Stimulated activated CD8-positive, alpha-beta memory T cell treated with anti-CD3 and anti-CD28 coated beads, Interleukin-15, amount 100 ng/mL, for 48 hours (primary cell): Measurements from ENCODE around the gene TYW3.
"Not testable (repeated sequence)": the region's sequence is repeated elsewhere in the genome, so short reads cannot be mapped to it uniquely, and the experiment has no call there.

Experiments
- DNase-seq, 2 donors: peaks; one replicate each; pipeline ENCODE4 v3.0.0-alpha.2; 2020; ENCODE audit warnings: low read depth in 2 of 2

The TYW3 gene

DNA sequence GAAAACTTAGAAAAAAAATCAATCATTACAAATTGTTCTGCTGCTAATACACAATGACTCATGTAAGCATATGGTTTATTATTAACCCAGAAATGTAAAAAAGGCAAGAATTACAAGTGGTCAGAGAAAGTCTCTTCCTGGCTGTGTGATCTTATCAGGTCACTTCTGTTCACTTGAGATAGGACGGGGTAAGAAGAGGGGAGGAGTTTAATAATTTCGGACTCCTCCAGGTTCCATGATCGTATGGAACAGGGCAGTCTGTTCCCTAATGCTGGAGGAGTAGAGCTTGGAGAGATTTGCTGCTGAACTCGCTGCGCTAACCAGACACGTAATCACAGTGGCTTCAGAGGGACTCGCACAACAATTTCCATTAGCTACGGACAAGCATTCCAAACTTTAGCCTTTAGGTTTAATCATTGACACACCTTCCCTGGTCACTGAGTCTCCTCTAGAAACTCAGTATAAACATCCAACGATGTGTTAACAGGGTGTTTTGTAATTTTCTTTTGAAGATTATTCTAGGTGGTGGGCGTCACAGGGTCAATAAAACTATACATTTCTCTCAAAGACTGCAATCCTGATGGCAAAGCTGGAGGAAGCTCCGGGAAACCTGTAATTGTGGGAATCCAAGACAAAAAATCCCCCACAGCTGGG lies 1.4 kb upstream of the TYW3 start:
- no peak for DNase-seq

DNA sequence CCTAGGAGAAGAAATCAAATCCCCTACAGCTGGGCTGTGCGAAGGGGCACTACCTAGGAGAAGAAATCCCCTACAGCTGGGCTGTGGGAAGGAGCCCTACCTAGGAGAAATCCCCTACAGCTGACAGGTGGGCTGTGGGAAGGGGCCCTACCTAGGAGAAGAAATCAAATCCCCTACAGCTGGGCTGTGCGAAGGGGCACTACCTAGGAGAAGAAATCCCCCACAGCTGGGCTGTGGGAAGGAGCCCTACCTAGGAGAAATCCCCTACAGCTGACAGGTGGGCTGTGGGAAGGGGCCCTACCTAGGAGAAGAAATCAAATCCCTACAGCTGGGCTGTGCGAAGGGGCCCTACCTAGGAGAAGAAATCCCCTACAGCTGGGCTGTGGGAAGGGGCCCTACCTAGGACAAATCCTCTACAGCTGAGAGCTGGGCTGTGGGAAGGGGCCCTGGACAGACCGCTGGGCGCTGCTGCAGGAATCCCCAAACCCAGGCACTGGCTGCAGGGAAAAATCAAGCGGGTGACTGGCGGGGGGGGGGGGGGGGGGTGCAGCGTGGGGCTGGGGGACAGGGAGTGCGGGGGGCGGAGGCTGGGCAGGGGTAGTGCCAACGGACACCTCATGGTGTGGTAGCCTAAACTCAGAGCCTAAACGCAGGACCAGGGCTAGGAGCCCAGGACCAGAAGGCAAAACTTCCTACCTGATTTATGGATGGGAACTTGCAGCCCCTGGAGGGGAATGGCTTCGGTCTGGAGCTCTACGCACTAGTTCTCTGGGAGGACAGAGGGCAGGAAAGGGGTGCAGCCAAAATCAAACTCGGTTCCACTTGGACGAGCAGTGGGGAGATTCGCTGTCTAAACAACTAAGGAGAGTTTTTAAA lies 643 bp upstream of the TYW3 start:
- peak in 1 of 2 donors; percentile 8 for DNase-seq

DNA sequence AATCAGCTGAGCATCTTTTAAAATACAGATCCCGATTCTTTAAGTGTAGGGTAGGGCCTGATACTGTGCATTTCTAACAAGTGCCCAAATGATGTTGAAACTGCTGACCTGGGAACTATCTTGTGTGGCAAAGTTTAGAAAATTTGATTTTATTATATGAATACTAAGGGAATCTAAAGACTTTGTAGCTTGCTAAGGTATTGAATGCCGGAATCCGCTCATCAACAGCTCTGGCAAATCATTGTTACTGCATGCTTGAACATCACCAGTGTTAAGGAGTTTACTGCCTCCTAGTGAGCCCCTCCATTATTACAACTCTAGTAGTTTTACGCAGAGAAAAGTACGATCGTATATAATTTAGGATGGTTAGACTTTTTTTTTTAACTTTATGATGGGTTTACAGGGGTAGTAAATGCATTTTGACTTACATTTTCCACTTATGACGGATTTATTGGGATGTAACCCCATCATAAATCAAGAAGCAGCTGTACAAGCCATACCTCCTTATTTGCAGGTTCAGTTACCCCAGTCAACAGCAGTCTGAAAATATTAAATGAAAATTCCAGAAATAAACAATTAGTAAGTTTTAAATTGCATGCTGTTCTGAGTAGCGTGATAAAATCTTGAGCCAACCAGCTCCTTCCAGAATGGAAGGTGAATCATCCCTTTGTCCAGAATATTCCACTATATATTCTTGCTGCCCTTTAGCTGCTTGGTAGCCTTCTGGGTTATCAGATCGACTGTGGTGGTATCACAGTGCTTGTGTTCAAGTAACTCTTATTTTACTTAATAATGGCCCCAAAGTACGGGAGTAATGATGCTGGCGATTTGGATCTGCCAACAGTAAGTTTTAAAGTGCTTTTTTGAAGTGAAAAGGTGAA lies 892 bp downstream of the TYW3 start:
- DNase-seq: no peak

DNA sequence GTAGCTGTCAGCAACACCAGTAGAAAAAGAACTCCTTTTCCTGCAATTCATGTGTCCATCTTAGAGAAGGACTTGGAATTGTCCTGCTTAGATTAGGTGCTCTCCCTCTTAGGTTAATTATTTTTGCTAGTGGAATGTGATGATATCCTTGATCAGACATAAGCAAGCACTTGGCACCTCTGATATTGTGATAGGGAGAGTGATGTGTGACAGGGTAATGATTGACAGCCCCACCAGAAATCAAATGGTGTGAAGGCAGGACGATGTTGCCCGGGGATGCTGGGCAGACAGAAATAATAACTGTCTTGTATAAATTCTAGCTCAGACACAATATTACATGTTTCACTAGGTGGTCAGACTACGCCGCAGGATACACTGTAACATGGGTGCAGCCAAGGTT lies 4.4 kb downstream of the TYW3 start:
- no peak for DNase-seq

DNA sequence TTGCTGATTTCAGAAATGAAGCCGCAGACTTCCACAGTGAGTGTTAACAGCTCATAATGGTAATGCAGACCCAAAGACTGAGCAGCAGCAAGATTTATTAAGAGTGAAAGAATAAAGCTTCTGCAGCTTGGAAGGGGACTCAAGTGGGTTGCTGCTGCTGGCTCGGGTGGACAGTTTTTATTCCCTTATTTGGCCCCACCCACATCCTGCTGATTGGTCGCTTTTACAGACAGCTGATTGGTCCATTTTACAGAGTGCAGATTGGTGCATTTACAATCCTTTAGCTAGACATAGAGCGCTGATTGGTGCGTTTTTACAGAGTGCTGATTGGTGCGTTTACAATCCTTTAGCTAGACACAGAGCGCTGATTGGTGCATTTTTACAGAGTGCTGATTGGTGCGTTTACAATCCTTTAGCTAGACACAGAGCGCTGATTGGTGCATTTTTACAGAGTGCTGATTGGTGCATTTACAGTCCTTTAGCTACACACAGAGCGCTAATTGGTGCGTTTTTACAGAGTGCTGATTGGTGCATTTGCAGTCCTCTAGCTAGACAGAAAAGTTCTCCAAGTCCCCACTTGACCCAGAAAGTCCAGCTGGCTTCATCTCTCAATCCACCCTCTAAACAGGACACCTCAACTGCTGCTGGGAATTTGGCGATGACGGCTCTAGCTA lies 7.5 kb downstream of the TYW3 start:
- DNase-seq: not testable (repeated sequence)

DNA sequence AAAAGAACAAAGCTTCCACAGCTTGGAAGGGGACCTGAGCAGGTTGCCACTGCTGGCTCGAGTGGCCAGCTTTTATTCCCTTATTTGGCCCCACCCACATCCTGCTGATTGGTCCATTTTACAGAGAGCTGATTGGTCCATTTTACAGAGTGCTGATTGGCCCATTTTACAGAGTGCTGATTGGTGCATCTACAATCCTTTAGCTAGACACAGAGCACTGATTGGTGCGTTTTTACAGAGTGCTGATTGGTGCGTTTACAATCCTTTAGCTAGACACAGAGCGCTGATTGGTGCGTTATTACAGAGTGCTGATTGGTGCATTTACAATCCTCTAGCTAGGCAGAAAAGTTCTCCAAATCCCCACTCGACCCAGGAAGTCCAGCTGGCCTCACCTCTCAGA lies 12.3 kb downstream of the TYW3 start:
- not testable (repeated sequence) for DNase-seq

DNA sequence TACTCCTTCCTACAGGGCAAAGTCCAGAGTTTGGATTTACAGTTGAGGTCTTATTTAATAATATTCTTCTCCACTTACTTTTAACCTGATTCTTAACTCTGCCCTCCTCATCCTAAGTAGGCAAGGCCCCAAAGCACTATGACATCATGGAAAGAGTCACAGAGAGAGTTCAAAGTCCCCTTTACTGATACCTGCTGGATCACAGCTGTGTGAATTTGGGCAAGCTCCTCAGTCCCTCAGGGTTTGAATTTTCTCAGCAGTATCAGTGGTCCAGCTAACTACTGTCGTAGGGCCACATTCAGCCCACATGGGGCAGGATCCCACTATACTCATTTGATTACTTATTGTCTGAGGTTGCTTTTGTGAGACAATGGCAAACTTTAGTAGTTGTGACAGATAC lies 16.0 kb downstream of the TYW3 start:
- DNase-seq: no peak

DNA sequence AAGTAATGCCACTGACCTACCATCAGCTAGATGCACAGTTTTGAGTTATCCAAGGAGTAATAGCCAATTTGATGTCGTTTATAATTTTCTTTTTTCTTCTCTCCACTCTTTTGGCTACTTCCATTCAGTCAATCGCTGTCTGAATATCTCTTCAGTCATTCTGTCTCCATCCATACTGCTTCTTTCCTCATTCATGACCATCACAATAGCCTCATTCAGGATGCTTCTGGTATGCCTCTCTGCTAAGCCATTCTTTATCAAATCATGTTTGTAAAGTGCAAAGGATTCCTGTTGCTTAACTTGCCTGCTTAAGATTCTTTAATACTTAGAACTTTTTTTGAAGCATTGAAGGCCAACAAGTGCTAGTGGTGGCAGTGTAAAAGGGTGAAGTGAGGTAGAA lies 20.2 kb downstream of the TYW3 start:
- DNase-seq: no peak

DNA sequence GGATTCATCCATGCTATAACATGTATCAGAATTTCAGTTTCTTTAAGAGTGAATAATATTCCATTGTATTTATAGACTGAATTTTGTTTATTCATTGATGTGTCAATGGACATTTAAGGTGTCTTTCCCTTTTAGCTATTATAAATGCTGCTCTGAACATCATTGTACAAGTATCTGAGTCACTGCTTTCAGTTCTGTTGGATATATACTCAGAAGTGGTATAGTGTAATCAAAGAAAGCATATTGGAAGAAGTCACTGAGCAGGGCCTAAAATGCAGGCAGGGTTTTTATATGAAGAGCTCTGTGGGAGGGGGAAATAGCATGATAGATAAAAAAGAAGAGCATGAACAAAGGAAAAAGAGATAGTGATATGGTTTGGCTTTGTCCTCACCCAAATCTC lies 22.5 kb downstream of the TYW3 start:
- no peak for DNase-seq

DNA sequence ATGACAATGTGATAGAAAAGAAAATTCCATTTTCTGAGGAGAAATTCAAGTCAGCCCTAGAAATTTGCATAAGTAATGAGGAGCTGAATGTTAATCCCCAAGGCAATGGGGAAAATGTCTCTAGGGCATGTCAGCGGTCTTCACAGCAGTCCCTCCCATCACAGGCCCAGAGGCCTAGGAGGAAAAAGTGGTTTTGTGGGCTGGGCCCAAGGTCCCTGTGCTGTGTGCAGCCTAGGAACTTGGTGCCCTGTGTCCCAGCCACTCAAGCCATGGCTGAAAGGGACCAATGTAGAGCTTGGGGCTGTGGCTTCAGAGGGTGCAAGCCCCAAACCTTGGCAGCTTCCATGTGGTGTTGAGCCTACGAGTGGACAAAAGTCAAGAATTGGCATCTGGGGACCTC lies 23.7 kb downstream of the TYW3 start:
- not testable (repeated sequence) for DNase-seq

DNA sequence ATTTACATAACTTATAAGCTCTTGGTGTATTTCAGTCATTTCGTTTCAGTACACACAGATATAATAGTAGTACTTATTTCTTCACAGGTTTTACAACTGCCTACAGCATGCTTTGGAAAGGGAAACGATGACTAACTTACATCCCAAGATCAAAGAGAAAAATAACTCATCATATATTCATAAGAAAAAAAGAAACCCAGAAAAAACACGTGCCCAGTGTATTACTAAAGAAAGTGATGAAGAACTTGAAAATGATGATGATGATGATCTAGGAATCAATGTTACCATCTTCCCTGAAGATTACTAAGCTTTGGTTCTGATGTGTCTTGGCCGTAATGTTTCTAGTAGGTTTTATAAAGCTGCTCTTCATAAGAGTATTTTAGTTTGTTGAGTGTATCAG lies 30.9 kb downstream of the TYW3 start:
- no peak for DNase-seq

DNA sequence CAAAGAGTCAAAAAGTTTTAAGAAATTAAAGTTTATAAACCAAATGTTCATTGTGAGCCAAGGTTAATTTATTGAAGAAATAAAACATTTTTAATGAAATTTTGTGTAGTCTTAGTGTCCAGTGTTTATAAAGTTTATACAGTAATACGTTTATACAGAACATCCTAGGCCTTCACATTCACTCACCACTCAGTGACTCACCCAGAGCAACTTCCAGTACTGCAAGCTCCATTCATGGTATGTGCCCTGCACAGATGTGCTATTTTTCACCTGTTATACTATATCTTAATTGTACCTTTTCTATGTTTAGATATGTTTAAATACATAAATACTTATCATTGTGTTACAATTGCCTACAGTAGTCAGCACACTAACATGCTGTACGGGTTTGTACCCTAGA lies 33.6 kb downstream of the TYW3 start:
- DNase-seq: no peak

DNA sequence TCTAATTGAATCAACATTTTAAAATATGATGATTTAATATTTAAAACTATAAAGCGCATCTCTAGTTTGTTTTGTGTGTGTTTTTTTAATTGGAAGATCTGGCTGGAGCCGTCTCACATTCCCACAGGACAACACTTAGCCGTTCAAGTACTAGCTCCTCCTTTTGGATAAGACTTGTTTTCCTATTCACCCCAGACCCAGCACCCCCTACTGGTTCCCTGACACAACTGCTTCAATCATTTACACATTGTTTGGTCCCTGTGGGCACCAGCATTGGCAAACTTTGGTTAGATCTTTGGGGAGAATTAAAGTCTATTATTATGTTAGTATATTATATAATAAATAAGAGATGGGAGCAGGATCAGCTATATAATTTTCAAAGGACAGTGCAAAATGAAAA lies 34.5 kb downstream of the TYW3 start:
- no peak for DNase-seq

DNA sequence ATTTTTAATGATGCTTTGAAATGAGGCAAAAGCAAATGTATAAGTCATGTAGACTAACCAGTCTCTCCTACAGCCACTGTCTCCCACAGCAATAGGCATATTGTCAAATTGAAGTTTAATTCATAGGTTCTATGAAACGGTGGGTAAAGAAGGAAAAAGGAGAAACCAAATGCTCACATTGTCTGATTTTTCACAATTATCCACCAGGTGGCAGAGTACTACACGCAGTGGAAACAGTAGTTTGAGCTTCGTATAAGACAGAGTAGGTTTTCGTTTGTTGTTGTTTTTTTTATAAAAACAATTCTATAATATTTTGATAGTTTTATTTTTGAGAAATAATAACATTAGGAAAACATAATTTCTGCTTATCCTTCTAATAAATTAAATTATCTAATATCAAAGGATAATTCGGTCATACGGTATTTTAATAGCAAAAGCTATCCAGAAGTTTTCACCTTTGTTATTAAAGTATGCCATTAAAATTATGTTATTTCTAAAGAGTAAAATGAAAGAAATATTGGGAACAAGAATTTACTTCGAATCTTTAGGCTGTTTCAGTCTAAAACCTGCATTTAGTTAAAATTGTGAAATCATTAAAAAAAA lies 39.1 kb downstream of the TYW3 start:
- no peak for DNase-seq

DNA sequence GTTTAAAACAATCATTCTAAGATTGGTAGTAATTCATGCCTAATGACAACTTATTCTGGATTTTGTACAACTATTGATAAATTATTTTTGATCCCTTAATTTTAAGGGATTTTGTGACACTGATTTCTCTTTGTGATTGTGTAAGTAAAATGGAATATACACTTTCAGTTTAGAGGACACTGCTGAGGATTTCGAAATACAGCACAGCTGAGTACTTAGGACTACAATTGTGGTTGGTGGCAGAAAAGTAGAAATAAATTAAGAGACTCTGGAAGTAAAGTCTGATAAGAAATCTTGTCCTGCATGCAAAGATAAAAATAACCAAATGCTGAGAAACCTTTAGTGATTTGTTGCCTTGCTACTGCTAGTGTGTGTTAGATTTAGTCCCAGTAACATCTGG lies 40.0 kb downstream of the TYW3 start:
- DNase-seq: no peak

DNA sequence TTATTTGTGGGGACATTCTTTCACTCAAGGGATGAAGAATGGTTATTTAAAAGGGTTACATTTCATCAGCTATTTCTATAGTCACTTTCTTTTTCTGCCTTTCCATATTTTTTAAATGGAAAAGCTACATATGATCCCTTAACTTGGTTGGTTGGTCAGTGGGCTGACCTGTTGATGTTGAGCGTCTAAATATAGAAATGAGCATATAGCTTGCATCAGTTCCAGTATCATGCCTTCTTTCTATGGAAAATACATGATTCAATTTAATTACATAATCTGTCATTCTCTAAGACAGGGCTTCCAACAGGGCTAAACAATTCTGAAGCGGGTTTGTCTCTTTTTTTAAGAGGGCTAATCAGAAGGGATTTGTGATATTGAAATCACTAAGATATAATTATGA lies 40.6 kb downstream of the TYW3 start:
- DNase-seq: no peak

DNA sequence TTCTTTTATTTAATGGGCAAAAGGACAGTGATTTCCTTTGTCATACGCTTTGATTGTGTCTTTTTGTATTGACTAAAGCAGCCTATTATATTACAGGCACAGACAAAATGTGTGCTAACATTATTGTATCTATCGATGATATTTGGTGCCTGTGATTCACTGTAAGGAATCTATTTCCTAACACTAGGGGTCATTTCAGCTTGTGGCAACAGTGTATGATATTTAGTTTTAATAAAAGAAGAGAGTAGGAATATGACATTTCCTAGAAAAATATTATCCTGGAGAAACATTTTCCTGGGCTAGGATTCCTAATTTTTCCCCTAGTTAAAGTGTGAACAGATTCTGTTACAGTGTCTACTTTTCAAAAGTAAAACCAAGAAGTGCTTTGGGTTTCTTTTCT lies 42.8 kb downstream of the TYW3 start:
- no peak for DNase-seq

DNA sequence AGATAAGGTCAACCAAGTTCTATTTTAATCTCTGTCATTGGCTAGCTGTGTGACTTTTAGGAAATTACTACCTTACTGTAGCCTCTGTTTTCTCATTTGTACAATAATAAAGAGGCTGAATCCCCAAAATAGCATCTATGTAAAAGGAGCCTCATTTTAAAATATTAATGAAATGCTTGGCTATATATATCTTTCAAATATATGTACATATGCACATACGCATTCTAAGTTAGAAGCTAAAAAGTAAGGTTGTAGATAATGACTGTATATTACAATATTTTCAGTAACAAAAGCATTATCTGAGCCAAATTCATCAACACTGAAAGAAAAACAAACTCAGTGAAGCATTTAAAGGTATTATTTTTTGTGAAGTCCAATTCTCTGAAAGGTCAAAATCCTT lies 44.6 kb downstream of the TYW3 start:
- no peak for DNase-seq

DNA sequence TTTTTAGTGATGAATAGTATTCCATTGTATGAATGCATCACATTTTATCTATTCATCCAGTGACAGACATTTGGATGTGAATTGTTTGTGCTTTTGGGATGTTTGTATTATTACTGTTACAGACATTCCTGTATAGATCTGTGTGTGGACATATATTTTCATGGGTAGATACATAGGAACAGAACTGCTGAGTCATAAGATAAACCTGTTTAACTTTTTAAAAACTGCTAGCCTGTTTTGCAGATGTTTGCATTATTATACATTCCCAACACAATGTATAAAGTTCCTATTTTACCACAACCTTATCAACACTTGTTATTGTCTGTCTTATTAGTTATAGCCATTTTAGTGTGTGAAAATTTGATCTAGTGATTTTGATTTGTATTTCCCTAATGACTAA lies 46.8 kb downstream of the TYW3 start:
- no peak for DNase-seq

DNA sequence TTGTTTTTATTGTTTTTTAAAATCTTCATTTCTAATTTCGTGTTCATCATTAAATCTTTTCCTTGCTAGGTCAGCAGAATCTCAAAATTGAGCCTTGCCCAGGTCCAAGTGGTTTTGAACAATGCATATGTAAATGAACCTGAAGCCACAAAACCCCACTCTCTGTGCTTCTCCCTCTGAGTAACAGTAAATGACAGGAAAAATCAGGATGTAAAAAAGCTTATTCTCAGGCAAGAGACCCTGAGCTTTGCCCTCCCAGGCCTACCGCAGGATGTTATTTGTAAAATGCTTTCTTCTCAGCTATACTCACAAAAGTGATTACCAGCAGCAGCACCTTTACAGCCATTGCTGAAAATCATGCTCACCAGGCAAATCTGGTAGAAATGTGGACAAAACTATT lies 47.6 kb downstream of the TYW3 start:
- DNase-seq: no peak

DNA sequence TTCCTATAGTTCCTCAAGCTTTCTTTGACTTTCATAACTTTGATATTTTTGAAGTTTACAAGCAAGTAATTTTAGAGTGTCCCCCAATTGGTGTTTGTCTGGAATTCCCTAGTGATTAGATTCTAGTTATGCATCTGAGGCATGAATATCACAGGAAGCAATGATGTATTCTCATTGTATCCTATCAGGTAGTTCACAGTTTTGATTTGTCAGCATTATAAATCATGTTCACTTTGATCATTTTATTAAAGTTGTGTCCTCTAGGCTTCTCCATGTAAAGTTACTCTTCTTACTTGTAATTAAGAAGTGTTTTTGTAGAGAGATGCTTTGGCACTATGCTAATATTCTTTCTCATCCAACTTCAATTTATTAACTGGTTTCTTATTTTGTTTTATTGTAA lies 53.0 kb downstream of the TYW3 start:
- no peak for DNase-seq

DNA sequence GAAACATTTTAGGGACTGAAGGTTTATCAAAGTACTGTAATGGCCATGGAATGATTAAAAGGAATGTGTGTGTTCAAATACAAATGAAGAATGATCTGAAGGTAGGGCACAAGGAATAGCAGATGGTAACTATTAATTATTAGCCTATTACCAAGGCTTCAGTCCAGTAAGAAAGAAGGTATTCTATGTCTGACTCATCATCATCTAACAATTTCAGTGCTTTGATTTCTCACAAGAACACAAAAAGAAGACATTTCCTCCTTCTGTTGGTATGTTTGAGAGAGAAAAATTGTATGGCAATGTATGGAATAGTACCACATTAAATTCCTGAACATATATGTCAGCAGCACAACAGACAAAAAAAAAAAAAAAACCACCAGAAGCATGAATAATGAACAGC lies 57.5 kb downstream of the TYW3 start:
- no peak for DNase-seq
